T-cell (primary cell): ENCODE results near the gene BRD1. TPM values are rescaled to one million over a fixed set of nuclear protein-coding genes. Genes with fewer than 3 reads are reported as not detected.

ENCODE experiments used
- ATAC-seq, 4 experiments: fragments of 200-7000 bp in 3 of 4; fragments of 150-1000 bp in 1 of 4; cut with Tn5 transposase; replicated peaks in 1 of 4; 1 replicate in 3 of 4; 2 replicates in 1 of 4; pipeline ENCODE4 v1.10.0; 2021; ENCODE audit warnings: moderate library complexity in 3 of 4, mild to moderate bottlenecking in 2 of 4, moderate number of reproducible peaks in 1 of 4
- CTCF ChIA-PET, 2 donors: fragments of 300-600 bp; sonication (Branson Sonifier 250); formaldehyde crosslinking; loops; one replicate each; lab custom pipeline; 2022; ENCODE audit warnings: antibody characterized with exemption in 2 of 2; lab: Charles Lee
- POLR2A ChIA-PET, 2 donors: fragments of 300-600 bp; sonication (Branson Sonifier 250); formaldehyde crosslinking; loops; one replicate each; lab custom pipeline; 2022; ENCODE audit warnings: antibody characterized with exemption in 2 of 2; lab: Charles Lee
- DNase-seq, 35 experiments: peaks; one replicate each; pipeline versions ENCODE4 v3.0.0 to v3.0.0-alpha.2; 2013 to 2023
- H3K27ac ChIP-seq: one replicate; pipeline ENCODE4 v1.5.1; 2013; ENCODE audit warnings: low read length
- H3K27me3 ChIP-seq, 2 experiments: replicated peaks in 1 of 2; 1 replicate in 1 of 2; 2 replicates in 1 of 2; pipeline versions ENCODE4 v1.6.1 to v1.7.0; 2013; ENCODE audit warnings: low read length in 1 of 2, mixed read lengths in 1 of 2; ENCODE audit not compliant: control insufficient read depth in 2 of 2, insufficient read depth in 2 of 2; ENCODE audit errors: extremely low read depth in 1 of 2
- H3K36me3 ChIP-seq, 2 donors: 1 replicate in 1 of 2; 2 replicates in 1 of 2; pipeline versions ENCODE4 v1.6.1 to v1.7.0; 2013; ENCODE audit warnings: low read length in 1 of 2; ENCODE audit not compliant: control insufficient read depth in 2 of 2, insufficient read depth in 1 of 2; ENCODE audit errors: extremely low read depth in 1 of 2
- H3K4me1 ChIP-seq, 2 experiments: 1 replicate in 1 of 2; 2 replicates in 1 of 2; pipeline versions ENCODE4 v1.6.1 to v1.7.0; 2013; ENCODE audit warnings: low read length in 2 of 2, mixed read lengths in 1 of 2; ENCODE audit not compliant: insufficient read depth in 2 of 2, control insufficient read depth in 1 of 2; ENCODE audit errors: extremely low read depth in 1 of 2
- H3K4me3 ChIP-seq, 2 donors: 1 replicate in 1 of 2; 2 replicates in 1 of 2; pipeline versions ENCODE4 v1.5.1 to v1.7.0; 2013; ENCODE audit warnings: mild to moderate bottlenecking in 2 of 2, low read length in 1 of 2, moderate library complexity in 1 of 2; ENCODE audit not compliant: control insufficient read depth in 1 of 2; ENCODE audit errors: extremely low read depth in 1 of 2
- H3K9me3 ChIP-seq: 2 replicates; pipeline ENCODE4 v1.7.0; 2013
- H3K27ac Mint-ChIP-seq, 2 donors: one replicate each; pipeline ENCODE4 v1.8.0; 2020 to 2021; ENCODE audit warnings: mild to moderate bottlenecking in 2 of 2, mixed read lengths in 2 of 2
- H3K27me3 Mint-ChIP-seq, 2 donors: one replicate each; pipeline ENCODE4 v1.8.0; 2021 to 2022; ENCODE audit warnings: mixed read lengths in 2 of 2
- H3K36me3 Mint-ChIP-seq: one replicate; pipeline ENCODE4 v1.8.0; 2021; ENCODE audit warnings: mixed read lengths
- H3K4me1 Mint-ChIP-seq, 3 donors: one replicate each; pipeline ENCODE4 v1.8.0; 2020 to 2022; ENCODE audit warnings: mixed read lengths in 3 of 3, mild to moderate bottlenecking in 1 of 3
- H3K4me3 Mint-ChIP-seq, 3 donors: one replicate each; pipeline ENCODE4 v1.8.0; 2020 to 2022; ENCODE audit warnings: mild to moderate bottlenecking in 3 of 3, mixed read lengths in 3 of 3, moderate library complexity in 3 of 3
- H3K9me3 Mint-ChIP-seq, 3 donors: one replicate each; pipeline ENCODE4 v1.8.0; 2020 to 2022; ENCODE audit warnings: mixed read lengths in 3 of 3
- WGBS: methylation state at CpG from one replicate; pipeline ENCODE4 v1.1.5; 2013; ENCODE audit warnings: missing lambda C conversion rate; ENCODE audit not compliant: insufficient coverage; 5-methylcytosine and 5-hydroxymethylcytosine counted together
- total RNA-seq, 35 experiments: library from RNA in 6 of 35; stranded (reverse) in 6 of 35; fragments of 120-200 nt in 1 of 35; gene quantifications; one replicate each; pipeline versions ENCODE4 v1.2.1 to v1.2.4 and lab custom pipeline; 2013 to 2026

BRD1 gene
- total RNA-seq, 5 donors from 2014 or later (not counting 1 experiment from before 2014, with no cell fraction given), result 86.4 to 140 (median 92.9) TPM

- DNase-seq, result no peak
- peaks cover 0 to 53% of the 10 kb centered on the region in 2 experiments for H3K4me1 ChIP-seq
- WGBS, result 95% methylated on average over 29 of the region's 29 CpGs
- H3K4me3 ChIP-seq, result no peak overlapping the region
- ATAC-seq, result no peak
- Mint-ChIP-seq H3K27ac (peak overlapping the region in 1 of 2 donors; percentile 48), H3K4me3 (peak overlapping the region in 1 of 3 donors; percentile 20), H3K36me3 (peaks cover 24% of the 10 kb centered on the region), H3K9me3 (no peaks in the 10 kb centered on the region), H3K27me3 (no peaks in the 10 kb centered on the region), H3K4me1 (peaks cover 36 to 41% (median 39%) of the 10 kb centered on the region in 3 donors)
- H3K27me3 ChIP-seq, result no peaks in the 10 kb centered on the region
- H3K36me3 ChIP-seq, result peaks cover 29 to 73% of the 10 kb centered on the region in 2 donors
- H3K9me3 ChIP-seq, result no peaks in the 10 kb centered on the region
- POLR2A ChIA-PET, result no interaction called here
- CTCF ChIA-PET, result no interaction called here
- H3K27ac ChIP-seq, result no peak overlapping the region
Observed at GRCh38 chr22:49800408-49801238, 27.1 kb downstream of the BRD1 start.

- Mint-ChIP-seq H3K27ac (no peak overlapping the region), H3K4me1 (peaks cover 31 to 38% (median 34%) of the 10 kb centered on the region in 3 donors), H3K9me3 (no peaks in the 10 kb centered on the region), H3K4me3 (no peak overlapping the region), H3K36me3 (peaks cover 29% of the 10 kb centered on the region), H3K27me3 (no peaks in the 10 kb centered on the region)
- Histone ChIP-seq H3K27ac (no peak overlapping the region), H3K27me3 (no peaks in the 10 kb centered on the region), H3K4me1 (peaks cover 0 to 43% of the 10 kb centered on the region in 2 experiments), H3K4me3 (no peak overlapping the region), H3K36me3 (peaks cover 26 to 79% of the 10 kb centered on the region in 2 donors), H3K9me3 (no peaks in the 10 kb centered on the region)
- WGBS, result 98% methylated on average over 16 of the region's 18 CpGs
- no peak for ATAC-seq
- POLR2A ChIA-PET, result no interaction called here
- CTCF ChIA-PET, result interaction anchor here in 1 of 2 donors (0.6 kb wide), 1 partner anchor 13 kb away, joined by 3 read pairs; no protein-coding TSS in a partner anchor
- DNase-seq, result no peak
Observed at GRCh38 chr22:49799431-49800075, 28.1 kb downstream of the BRD1 start.

GRCh38 chr22:49798486-49799151 lies 29.1 kb downstream of the BRD1 start:
- POLR2A ChIA-PET, result no interaction called here
- ATAC-seq (no peak), DNase-seq (no peak)
- Histone ChIP-seq H3K4me1 (peaks cover 0 to 38% of the 10 kb centered on the region in 2 experiments), H3K4me3 (no peak overlapping the region), H3K27me3 (no peaks in the 10 kb centered on the region), H3K27ac (no peak overlapping the region), H3K9me3 (no peaks in the 10 kb centered on the region), H3K36me3 (peaks cover 29 to 81% of the 10 kb centered on the region in 2 donors)
- Mint-ChIP-seq H3K27me3 (no peaks in the 10 kb centered on the region), H3K9me3 (no peaks in the 10 kb centered on the region), H3K27ac (no peak overlapping the region), H3K4me3 (no peak overlapping the region), H3K36me3 (peaks cover 29% of the 10 kb centered on the region), H3K4me1 (peaks cover 24 to 33% (median 30%) of the 10 kb centered on the region in 3 donors)
- WGBS, result 97% methylated on average over 35 of the region's 37 CpGs
- CTCF ChIA-PET, result no interaction called here

- Histone ChIP-seq H3K4me1 (peaks cover 0 to 31% of the 10 kb centered on the region in 2 experiments), H3K36me3 (peaks cover 26 to 81% of the 10 kb centered on the region in 2 donors), H3K27ac (no peak overlapping the region), H3K27me3 (no peaks in the 10 kb centered on the region), H3K4me3 (no peak overlapping the region), H3K9me3 (no peaks in the 10 kb centered on the region)
- Mint-ChIP-seq H3K36me3 (peaks cover 34% of the 10 kb centered on the region), H3K4me3 (no peak overlapping the region), H3K27me3 (no peaks in the 10 kb centered on the region), H3K27ac (no peak overlapping the region), H3K4me1 (peaks cover 21 to 32% (median 24%) of the 10 kb centered on the region in 3 donors), H3K9me3 (no peaks in the 10 kb centered on the region)
- ChIA-PET CTCF (no interaction called here), POLR2A (no interaction called here)
- ATAC-seq (no peak), DNase-seq (no peak)
- WGBS, result 97% methylated on average over 21 of the region's 22 CpGs
Observed at GRCh38 chr22:49797706-49798105, 30.0 kb downstream of the BRD1 start.

- H3K36me3 Mint-ChIP-seq, result peaks cover 42% of the 10 kb centered on the region
- POLR2A ChIA-PET, result no interaction called here
Observed at GRCh38 chr22:49796596-49797270, 30.9 kb downstream of the BRD1 start.

More at GRCh38 chr22:49796596-49797270, 30.9 kb downstream of the BRD1 start:
- ATAC-seq, result no peak
- Mint-ChIP-seq H3K27me3 (no peaks in the 10 kb centered on the region), H3K9me3 (no peaks in the 10 kb centered on the region), H3K27ac (no peak overlapping the region), H3K4me3 (no peak overlapping the region), H3K4me1 (peaks cover 20 to 33% (median 29%) of the 10 kb centered on the region in 3 donors)
- H3K4me3 ChIP-seq, result no peak overlapping the region
- no peaks in the 10 kb centered on the region for H3K27me3 ChIP-seq
- WGBS, result 96% methylated on average over 25 of the region's 25 CpGs
- no peak for DNase-seq
- H3K4me1 ChIP-seq, result peaks cover 0 to 29% of the 10 kb centered on the region in 2 experiments
- no peak overlapping the region for H3K27ac ChIP-seq
- no peaks in the 10 kb centered on the region for H3K9me3 ChIP-seq
- H3K36me3 ChIP-seq, result peaks cover 25 to 86% of the 10 kb centered on the region in 2 donors
- CTCF ChIA-PET, result no interaction called here
